A549 (cell line): Measurements from ENCODE around the gene SCYL2. TPM values are rescaled to one million over a fixed set of nuclear protein-coding genes. Genes with fewer than 3 reads are reported as not detected.

ENCODE experiments used
- ATAC-seq, 2 experiments: fragments of 200-7000 bp in 1 of 2; fragments of >200 bp in 1 of 2; cut with Nextera tagmentation in 1 of 2; cut with Tn5 transposase in 1 of 2; 3 replicates each; pipeline versions ENCODE4 v1.8.0 to v1.9.1; 2018 to 2020; ENCODE audit warnings: mild to moderate bottlenecking in 1 of 2, moderate library complexity in 1 of 2
- CTCF ChIA-PET: fragments of 300-600 bp; sonication (Branson Sonifier 250); formaldehyde crosslinking; extraction: SDS; loops from one replicate; lab custom pipeline; 2021; ENCODE audit warnings: antibody characterized with exemption, inconsistent platforms; lab: Yijun Ruan, JAX
- POLR2A ChIA-PET: fragments of 350-600 bp; formaldehyde crosslinking; extraction: SDS; loops from one replicate; lab custom pipeline; 2021; ENCODE audit warnings: antibody characterized with exemption, inconsistent platforms; lab: Yijun Ruan, JAX
- DNase-seq, 2 experiments: peaks; one replicate each; pipeline versions ENCODE4 v3.0.0 to v3.0.0-alpha.2; 2011 to 2016; ENCODE audit warnings: low read depth in 1 of 2, low spot score in 1 of 2
- FAIRE-seq: peaks from 2 replicates; lab custom pipeline; 2011; peaks lifted over from hg19 to GRCh38; lab: Jason Lieb, UNC
- H3K27ac ChIP-seq, 2 experiments: fragments of >200 bp; sonication (Bioruptor Twin); formaldehyde crosslinking; 3 replicates each; pipeline ENCODE4 v1.5.1; 2016 to 2017
- H3K4me1 ChIP-seq: fragments of >200 bp; sonication (Bioruptor Twin); formaldehyde crosslinking; 3 replicates; pipeline ENCODE4 v1.6.1; 2016
- H3K4me2 ChIP-seq: fragments of >200 bp; sonication (Bioruptor Twin); formaldehyde crosslinking; 3 replicates; pipeline ENCODE4 v1.6.1; 2016
- H3K4me3 ChIP-seq: fragments of >200 bp; sonication (Bioruptor Twin); formaldehyde crosslinking; 3 replicates; pipeline ENCODE4 v1.5.1; 2016
- H3K9me3 ChIP-seq: fragments of >200 bp; sonication (Bioruptor Twin); formaldehyde crosslinking; 3 replicates; pipeline ENCODE4 v1.6.1; 2016
- ATOH8 ChIP-seq: fragments of 250-450 bp; sonication (Bioruptor Pico); IDR thresholded peaks from 2 replicates; pipeline ENCODE4 v1.5.0; 2020; ENCODE audit warnings: low read depth, mild to moderate bottlenecking, moderate library complexity
- BHLHE40 ChIP-seq: IDR thresholded peaks from 2 replicates; pipeline ENCODE4 v1.6.1; 2012; ENCODE audit warnings: low read depth, low read length, inconsistent platforms
- CBX2 ChIP-seq: fragments of 200-600 bp; sonication (generic); IDR thresholded peaks from 2 replicates; pipeline ENCODE4 v1.6.1; 2016; ENCODE audit warnings: low read depth, mild to moderate bottlenecking, borderline replicate concordance
- EHF ChIP-seq: fragments of 250-450 bp; sonication (Bioruptor Pico); IDR thresholded peaks from 2 replicates; pipeline ENCODE4 v1.5.0; 2020; ENCODE audit warnings: mild to moderate bottlenecking
- EHMT2 ChIP-seq: fragments of 200-600 bp; sonication (generic); IDR thresholded peaks from 2 replicates; pipeline ENCODE4 v1.6.1; 2016; ENCODE audit warnings: antibody characterized with exemption, low read depth, mild to moderate bottlenecking, moderate library complexity
- ELK1 ChIP-seq: fragments of 150-350 bp; IDR thresholded peaks from 2 replicates; pipeline ENCODE4 v1.6.1; 2014; ENCODE audit warnings: low read depth, mild to moderate bottlenecking, low read length
- FOSL2 ChIP-seq, 2 experiments: fragments of 450-650 bp in 1 of 2; fragments of >200 bp in 1 of 2; sonication (Bioruptor Twin) in 1 of 2; formaldehyde crosslinking; IDR thresholded peaks; 2 replicates each; pipeline versions ENCODE4 v1.5.0 to v1.6.1; 2016 to 2020; ENCODE audit warnings: mild to moderate bottlenecking in 1 of 2, moderate library complexity in 1 of 2
- HDAC2 ChIP-seq: fragments of 200-600 bp; sonication (generic); IDR thresholded peaks from 2 replicates; pipeline ENCODE4 v1.6.1; 2016
- HEYL ChIP-seq: fragments of 250-450 bp; sonication (Bioruptor Pico); IDR thresholded peaks from 2 replicates; pipeline ENCODE4 v1.8.0; 2021; ENCODE audit warnings: mild to moderate bottlenecking, moderate library complexity
- HOXA7 ChIP-seq: fragments of 250-450 bp; sonication (Bioruptor Pico); IDR thresholded peaks from 2 replicates; pipeline ENCODE4 v1.5.0; 2020; ENCODE audit warnings: mild to moderate bottlenecking, moderate library complexity
- HOXB13 ChIP-seq: fragments of 250-450 bp; sonication (Bioruptor Pico); IDR thresholded peaks from 2 replicates; pipeline ENCODE4 v1.5.0; 2020; ENCODE audit warnings: low read depth, mild to moderate bottlenecking, moderate library complexity
- JUNB ChIP-seq: fragments of >200 bp; sonication (Bioruptor Twin); formaldehyde crosslinking; IDR thresholded peaks from 2 replicates; pipeline ENCODE4 v1.6.1; 2016
- KDM5A ChIP-seq: fragments of 200-600 bp; sonication (generic); IDR thresholded peaks from 2 replicates; pipeline ENCODE4 v1.6.1; 2016; ENCODE audit warnings: antibody characterized with exemption, mild to moderate bottlenecking
- MAX ChIP-seq: IDR thresholded peaks from 2 replicates; pipeline ENCODE4 v1.6.1; 2012
- NFE2L2 ChIP-seq: fragments of 150-350 bp; conservative IDR thresholded peaks from 2 replicates; pipeline ENCODE4 v1.6.1; 2014; ENCODE audit warnings: low read length
- NR3C1 ChIP-seq: fragments of >200 bp; sonication (Bioruptor Twin); formaldehyde crosslinking; IDR thresholded peaks from 3 replicates; pipeline ENCODE4 v1.6.1; 2017
- POLR2A ChIP-seq: IDR thresholded peaks from 2 replicates; pipeline ENCODE4 v1.6.1; 2012; ENCODE audit warnings: mild to moderate bottlenecking, low read length
- RAD21 ChIP-seq, 2 experiments: fragments of >200 bp in 1 of 2; sonication (Bioruptor Twin) in 1 of 2; formaldehyde crosslinking in 1 of 2; IDR thresholded peaks in 1 of 2; conservative IDR thresholded peaks in 1 of 2; 2 replicates in 1 of 2; 3 replicates in 1 of 2; pipeline ENCODE4 v1.6.1; 2012 to 2018; ENCODE audit warnings: inconsistent platforms in 1 of 2
- RCOR1 ChIP-seq: fragments of 150-350 bp; IDR thresholded peaks from 2 replicates; pipeline ENCODE4 v1.6.1; 2014; ENCODE audit warnings: antibody characterized with exemption, low read length, low read depth
- RFX5 ChIP-seq: fragments of 450-650 bp; IDR thresholded peaks from 2 replicates; pipeline ENCODE4 v1.7.1; 2014; ENCODE audit warnings: antibody characterized with exemption, mild to moderate bottlenecking, moderate library complexity
- SMC3 ChIP-seq: fragments of >200 bp; sonication (Bioruptor Twin); formaldehyde crosslinking; IDR thresholded peaks from 3 replicates; pipeline ENCODE4 v1.6.1; 2018; ENCODE audit warnings: inconsistent platforms
- SREBF2 ChIP-seq: fragments of 450-650 bp; IDR thresholded peaks from 2 replicates; pipeline ENCODE4 v1.6.1; 2014; ENCODE audit warnings: mild to moderate bottlenecking, moderate library complexity
- TFCP2L1 ChIP-seq: fragments of 250-450 bp; sonication (Bioruptor Pico); IDR thresholded peaks from 2 replicates; pipeline ENCODE4 v1.5.0; 2021; ENCODE audit warnings: mild to moderate bottlenecking
- TP53 ChIP-seq: fragments of 250-450 bp; sonication (Bioruptor Pico); IDR thresholded peaks from 2 replicates; pipeline ENCODE4 v1.5.0; 2021; ENCODE audit warnings: mild to moderate bottlenecking, moderate library complexity
- USF2 ChIP-seq: fragments of 450-650 bp; IDR thresholded peaks from 2 replicates; pipeline ENCODE4 v1.6.1; 2014; ENCODE audit warnings: antibody characterized with exemption
- ZFP36 ChIP-seq: fragments of 450-650 bp; IDR thresholded peaks from 2 replicates; pipeline ENCODE4 v1.6.1; 2014; ENCODE audit warnings: borderline replicate concordance; ENCODE audit not compliant: partially characterized antibody
- WGBS: methylation state at CpG from one replicate; pipeline ENCODE4 v1.1.6; 2017; ENCODE audit errors: missing lambda C conversion rate; 5-methylcytosine and 5-hydroxymethylcytosine counted together
- polyA plus RNA-seq, 4 experiments: library from polyadenylated mRNA; depleted of rRNA in 3 of 4; stranded (reverse); fragments of >200 nt; fragmentation: RNase III in 1 of 4; extraction: RNeasy Plus Mini Kit Qiagen cat#74134 plus additional on column Dnase treatment in 1 of 4; gene quantifications; 2 replicates in 3 of 4; 3 replicates in 1 of 4; pipeline ENCODE4 v1.2.3, GENCODE V29; 2011 to 2017

Gene SCYL2
- polyA plus RNA-seq, 2 of the 4 experiments (the other 2 are of a cell fraction) = 21.7 to 51.7 TPM

- CTCF ChIA-PET = interaction anchor here (0.6 to 2.0 kb wide), 4 partner anchors 40 to 1966 kb away, joined by 3 to 5 read pairs (median 4); no protein-coding TSS in a partner anchor
- Histone ChIP-seq H3K4me3 (no peak overlapping the region), H3K4me2 (no peak overlapping the region)
- POLR2A ChIA-PET = no interaction called here
- no peak for DNase-seq
- 11% methylated on average over 2 of the region's 2 CpGs for WGBS
- TF ChIP-seq RCOR1 (no peak), HDAC2 (no peak), HOXA7 (CRISPR knock-in tag) (no peak), BHLHE40 (no peak), MAX (no peak), ZFP36 (no peak), CBX2 (no peak), NFE2L2 (no peak)
- TF ChIP-seq, all 56 proteins: peak for 0
- ATAC-seq (no peak), FAIRE-seq (no peak)
- Histone ChIP-seq H3K27ac (no peak overlapping the region), H3K9me3 (no peaks in the 10 kb centered on the region), H3K4me1 (no peaks in the 10 kb centered on the region)
These were observed 98.4 kb downstream of the SCYL2 start for GRCh38 chr12:100365411-100365810.

GRCh38 chr12:100368066-100368465 lies 101.1 kb downstream of the SCYL2 start:
- Histone ChIP-seq H3K27ac (no peak overlapping the region), H3K4me3 (no peak overlapping the region), H3K9me3 (no peaks in the 10 kb centered on the region), H3K4me2 (no peak overlapping the region), H3K4me1 (no peaks in the 10 kb centered on the region)
- no peak for ATAC-seq
- no peak for FAIRE-seq
- TF ChIP-seq ATOH8 (no peak), HEYL (CRISPR knock-in tag) (no peak), FOSL2 (IDR thresholded peaks at IDR 0.05) (no peak), FOSL2 (CRISPR knock-in tag; IDR thresholded peaks at IDR 0.05) (no peak), EHF (no peak), EHMT2 (no peak), TP53 (no peak), ELK1 (no peak), SMC3 (no peak), NR3C1 (no peak), USF2 (no peak), HOXB13 (CRISPR knock-in tag) (no peak), RFX5 (no peak), HDAC2 (no peak), KDM5A (no peak), RAD21 (conservative IDR thresholded peaks at IDR 0.05 in 1 of 2, IDR thresholded peaks at IDR 0.05 in 1 of 2) (no peak), TFCP2L1 (CRISPR knock-in tag) (no peak), SREBF2 (no peak), RCOR1 (no peak), JUNB (no peak), POLR2A (no peak)
- POLR2A ChIA-PET = no interaction called here
- CTCF ChIA-PET = interaction anchor here (0.6 kb wide), 1 partner anchor 26 kb away, joined by 3 read pairs; no protein-coding TSS in a partner anchor
- DNase-seq = no peak
- WGBS = 21% methylated on average over 1 of the region's 1 CpG
